SK-N-SH treated with all-trans-retinoic acid at 6 μM for 48 hours (cell line): ENCODE data around the gene SBNO1.

Experiments
- ARNTL ChIP-seq: fragments of 450-650 bp; formaldehyde crosslinking; IDR thresholded peaks from 2 replicates; pipeline ENCODE4 v1.5.0; 2020; ENCODE audit warnings: low read depth, mild to moderate bottlenecking, moderate library complexity, borderline replicate concordance
- BACH2 ChIP-seq: fragments of 250-450 bp; sonication (Bioruptor Pico); IDR thresholded peaks from 2 replicates; pipeline ENCODE4 v1.9.0; 2021; ENCODE audit warnings: mild to moderate bottlenecking, borderline replicate concordance
- CSRNP3 ChIP-seq: fragments of 250-450 bp; sonication (Bioruptor Pico); IDR thresholded peaks from 2 replicates; pipeline ENCODE4 v1.5.1; 2021; ENCODE audit warnings: mild to moderate bottlenecking, moderate library complexity
- ESRRG ChIP-seq: fragments of 250-450 bp; sonication (Bioruptor Pico); IDR thresholded peaks from 2 replicates; pipeline ENCODE4 v1.6.1; 2021; ENCODE audit warnings: mild to moderate bottlenecking
- ISL1 ChIP-seq: fragments of 250-450 bp; sonication (Bioruptor Pico); IDR thresholded peaks from 2 replicates; pipeline ENCODE4 v2.1.2; 2022; ENCODE audit warnings: mild to moderate bottlenecking, moderate library complexity
- ZFP3 ChIP-seq: fragments of 250-450 bp; sonication (Bioruptor Pico); IDR thresholded peaks from 2 replicates; pipeline ENCODE4 v1.5.0; 2020; ENCODE audit warnings: mild to moderate bottlenecking, moderate library complexity
- ZNF565 ChIP-seq: fragments of 450-650 bp; formaldehyde crosslinking; conservative IDR thresholded peaks from 2 replicates; pipeline ENCODE4 v1.5.0; 2020; ENCODE audit warnings: low read depth, mild to moderate bottlenecking, moderate library complexity
- TF ChIP-seq, protein P1 (sequence below): fragments of 250-450 bp; sonication (Bioruptor Pico); IDR thresholded peaks from 2 replicates; pipeline ENCODE4 v1.8.0; 2020; ENCODE audit warnings: mild to moderate bottlenecking, moderate library complexity, borderline replicate concordance

DNA sequence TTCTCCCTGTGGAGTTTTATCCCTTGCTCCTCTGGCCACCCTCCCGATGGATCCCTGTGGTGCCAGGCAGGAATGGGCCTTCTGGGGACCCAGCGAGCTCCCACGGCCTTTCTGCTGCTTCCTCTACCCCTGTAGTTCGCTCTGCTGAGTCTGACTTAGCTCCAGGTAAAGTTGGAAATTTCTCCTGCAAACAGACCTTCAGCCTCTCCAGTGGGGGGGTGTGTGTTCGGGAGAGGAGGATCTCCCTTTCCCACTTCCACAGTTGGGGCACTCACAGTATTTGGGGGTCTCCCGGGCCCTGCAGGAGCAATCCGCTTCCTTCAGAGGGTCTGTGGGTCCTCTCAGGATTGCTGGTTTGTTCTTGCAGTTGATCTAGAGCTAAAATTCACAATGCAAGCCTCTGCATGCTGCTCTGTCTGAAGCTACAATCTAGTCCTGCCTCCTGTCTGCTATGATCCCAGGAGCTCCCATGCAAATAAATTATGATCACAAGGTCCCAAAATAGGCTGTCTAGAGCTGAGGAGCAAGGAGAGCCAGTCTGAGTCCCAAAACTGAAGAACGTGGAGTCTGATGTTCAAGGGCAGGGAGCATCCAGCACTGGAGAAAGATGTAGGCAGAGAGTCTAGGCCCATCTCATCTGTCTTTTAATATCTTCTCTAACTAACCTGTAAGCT is 113.1 kb downstream of the SBNO1 start:
- TF ChIP-seq ESRRG (CRISPR knock-in tag) (no peak), ZNF565 (no peak), ISL1 (CRISPR knock-in tag) (no peak), BACH2 (CRISPR knock-in tag) (no peak), ZFP3 (CRISPR knock-in tag) (no peak), ARNTL (CRISPR knock-in tag) (no peak), CSRNP3 (no peak)
- TF ChIP-seq, protein P1, sequence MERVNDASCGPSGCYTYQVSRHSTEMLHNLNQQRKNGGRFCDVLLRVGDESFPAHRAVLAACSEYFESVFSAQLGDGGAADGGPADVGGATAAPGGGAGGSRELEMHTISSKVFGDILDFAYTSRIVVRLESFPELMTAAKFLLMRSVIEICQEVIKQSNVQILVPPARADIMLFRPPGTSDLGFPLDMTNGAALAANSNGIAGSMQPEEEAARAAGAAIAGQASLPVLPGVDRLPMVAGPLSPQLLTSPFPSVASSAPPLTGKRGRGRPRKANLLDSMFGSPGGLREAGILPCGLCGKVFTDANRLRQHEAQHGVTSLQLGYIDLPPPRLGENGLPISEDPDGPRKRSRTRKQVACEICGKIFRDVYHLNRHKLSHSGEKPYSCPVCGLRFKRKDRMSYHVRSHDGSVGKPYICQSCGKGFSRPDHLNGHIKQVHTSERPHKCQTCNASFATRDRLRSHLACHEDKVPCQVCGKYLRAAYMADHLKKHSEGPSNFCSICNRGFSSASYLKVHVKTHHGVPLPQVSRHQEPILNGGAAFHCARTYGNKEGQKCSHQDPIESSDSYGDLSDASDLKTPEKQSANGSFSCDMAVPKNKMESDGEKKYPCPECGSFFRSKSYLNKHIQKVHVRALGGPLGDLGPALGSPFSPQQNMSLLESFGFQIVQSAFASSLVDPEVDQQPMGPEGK = no peak
